HepG2 (cell line): ENCODE measurements around the gene DGCR6.

ENCODE experiments used
- CREM ChIP-seq, 2 experiments: sonication (generic) in 1 of 2; formaldehyde crosslinking in 1 of 2; IDR thresholded peaks; 2 replicates each; pipeline versions ENCODE4 v1.4.0 to v1.6.1; 2016 to 2020; ENCODE audit warnings: antibody characterized with exemption in 1 of 2, mild to moderate bottlenecking in 1 of 2, missing genetic modification reagents in 1 of 2
- U2AF1 ChIP-seq: fragments of 200-400 bp; formaldehyde crosslinking; optimal IDR thresholded peaks from 2 replicates; pipeline ENCODE3; 2017; ENCODE audit warnings: mild to moderate bottlenecking, low read depth, low read length
- TF ChIP-seq, protein P1 (sequence below): sonication (generic); formaldehyde crosslinking; IDR thresholded peaks from 2 replicates; pipeline ENCODE4 v1.5.0; 2020; ENCODE audit warnings: mild to moderate bottlenecking, missing genetic modification reagents, moderate library complexity

DNA sequence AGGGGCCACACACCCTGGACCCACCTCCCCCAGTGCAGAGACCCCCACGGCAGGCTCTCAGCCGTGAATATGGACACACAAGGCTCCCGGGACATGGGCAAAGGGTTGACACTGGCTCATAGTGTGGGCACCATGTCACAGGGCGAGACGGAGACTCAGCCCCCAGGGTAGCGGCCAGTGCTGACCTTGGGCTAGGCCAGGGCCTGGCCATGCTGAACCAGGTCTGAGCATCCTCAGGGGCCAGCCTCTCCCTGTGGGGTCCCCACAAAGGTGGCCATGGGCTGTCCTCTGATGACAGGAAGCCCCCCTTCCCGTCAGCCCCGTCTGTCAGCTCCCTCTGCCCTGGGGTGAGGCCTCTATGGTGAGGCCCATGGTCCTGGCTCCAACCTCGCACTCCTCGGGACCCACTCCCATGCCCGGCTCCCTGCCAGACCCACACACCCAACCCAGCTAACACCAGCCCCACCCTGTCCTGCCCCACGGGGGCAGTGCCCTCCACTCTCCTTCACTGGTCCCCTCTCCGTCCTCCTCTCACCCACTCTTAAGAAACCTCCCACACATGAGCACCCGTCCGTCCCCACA, 49.0 kb downstream of the DGCR6 start:
- TF ChIP-seq U2AF1, result no peak
- TF ChIP-seq, protein P1, sequence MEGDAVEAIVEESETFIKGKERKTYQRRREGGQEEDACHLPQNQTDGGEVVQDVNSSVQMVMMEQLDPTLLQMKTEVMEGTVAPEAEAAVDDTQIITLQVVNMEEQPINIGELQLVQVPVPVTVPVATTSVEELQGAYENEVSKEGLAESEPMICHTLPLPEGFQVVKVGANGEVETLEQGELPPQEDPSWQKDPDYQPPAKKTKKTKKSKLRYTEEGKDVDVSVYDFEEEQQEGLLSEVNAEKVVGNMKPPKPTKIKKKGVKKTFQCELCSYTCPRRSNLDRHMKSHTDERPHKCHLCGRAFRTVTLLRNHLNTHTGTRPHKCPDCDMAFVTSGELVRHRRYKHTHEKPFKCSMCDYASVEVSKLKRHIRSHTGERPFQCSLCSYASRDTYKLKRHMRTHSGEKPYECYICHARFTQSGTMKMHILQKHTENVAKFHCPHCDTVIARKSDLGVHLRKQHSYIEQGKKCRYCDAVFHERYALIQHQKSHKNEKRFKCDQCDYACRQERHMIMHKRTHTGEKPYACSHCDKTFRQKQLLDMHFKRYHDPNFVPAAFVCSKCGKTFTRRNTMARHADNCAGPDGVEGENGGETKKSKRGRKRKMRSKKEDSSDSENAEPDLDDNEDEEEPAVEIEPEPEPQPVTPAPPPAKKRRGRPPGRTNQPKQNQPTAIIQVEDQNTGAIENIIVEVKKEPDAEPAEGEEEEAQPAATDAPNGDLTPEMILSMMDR (CRISPR knock-in tag), result no peak
- TF ChIP-seq CREM (IDR thresholded peaks at IDR 0.05), result no peak
- TF ChIP-seq CREM (CRISPR knock-in tag; IDR thresholded peaks at IDR 0.05), result no peak
